GM19025 (cell line): ENCODE data around the gene CSKMT.
"Not testable (repeated sequence)": the region's sequence is repeated elsewhere in the genome, so short reads cannot be mapped to it uniquely, and the experiment has no call there.

ENCODE experiments used
- ATAC-seq: cut with Tn5 transposase; IDR thresholded peaks from one replicate; pipeline ENCODE4 v1.9.1; 2021; ENCODE audit warnings: mild to moderate bottlenecking, low read depth, moderate library complexity; ENCODE audit not compliant: unreplicated experiment

CSKMT gene, protein sequence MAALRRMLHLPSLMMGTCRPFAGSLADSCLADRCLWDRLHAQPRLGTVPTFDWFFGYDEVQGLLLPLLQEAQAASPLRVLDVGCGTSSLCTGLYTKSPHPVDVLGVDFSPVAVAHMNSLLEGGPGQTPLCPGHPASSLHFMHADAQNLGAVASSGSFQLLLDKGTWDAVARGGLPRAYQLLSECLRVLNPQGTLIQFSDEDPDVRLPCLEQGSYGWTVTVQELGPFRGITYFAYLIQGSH

DNA sequence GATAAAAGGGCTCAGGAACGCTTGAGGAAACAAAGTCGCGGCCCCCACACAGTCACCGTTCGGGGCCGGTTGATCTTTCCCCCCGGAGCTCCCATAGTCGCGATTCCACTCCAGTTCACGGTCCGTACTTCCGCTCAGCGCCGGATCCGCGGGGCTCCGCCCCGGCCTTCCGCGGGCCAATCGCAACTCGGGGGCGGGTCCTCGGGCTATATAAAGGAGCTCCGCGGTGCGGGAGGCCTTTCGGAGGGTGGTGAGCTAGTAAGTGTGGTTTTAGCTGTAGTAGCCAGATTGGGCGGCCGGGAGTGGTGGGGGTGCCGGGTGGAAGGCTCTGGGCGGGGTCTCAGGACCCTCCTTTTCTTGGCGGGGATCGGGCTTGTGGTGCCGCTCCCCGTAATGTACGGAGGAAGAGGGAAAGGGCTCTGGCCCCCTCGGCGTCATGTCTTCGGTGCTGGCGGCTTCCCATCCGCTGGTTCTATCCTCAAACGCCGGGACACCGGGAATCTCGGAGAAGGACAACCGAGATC is at the start of gene CSKMT, which contains the start of gene C11orf98:
TSS of gene CSKMT (plus strand) at position 238 of the 524 bp plus-strand sequence. CDS start 568 bp downstream, outside the sequence.
TSS of gene C11orf98 (minus strand) at position 136 of the 524 bp plus-strand sequence. CDS start at position 95, 41 bp downstream.
- ATAC-seq: peak; percentile 87

DNA sequence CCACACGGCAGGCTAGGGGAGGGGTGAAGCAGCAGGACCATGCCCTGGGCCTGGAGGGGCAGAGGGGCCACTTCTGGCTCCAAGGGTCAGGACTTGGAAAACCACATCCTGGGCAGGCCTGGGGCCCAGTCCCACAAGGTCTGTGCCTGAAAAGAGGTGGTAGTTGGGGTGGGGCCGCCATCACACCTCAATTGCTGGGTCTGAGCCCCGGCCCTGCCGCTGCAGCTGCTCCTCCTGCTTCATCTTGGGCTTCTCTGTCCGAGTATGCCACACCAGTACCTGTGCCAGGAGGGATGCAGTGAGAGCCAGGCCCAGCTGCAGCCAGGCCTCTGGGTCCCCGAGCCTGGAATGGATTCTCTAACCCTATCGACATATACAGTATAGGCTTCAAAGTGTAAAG is 49.6 kb upstream of the CSKMT start:
- ATAC-seq: no peak

- not testable (repeated sequence) for ATAC-seq
Observed at GRCh38 chr11:62616957-62617356, 48.2 kb upstream of the CSKMT start.

- ATAC-seq: no peak
Observed at GRCh38 chr11:62621027-62621566, 44.0 kb upstream of the CSKMT start.

DNA sequence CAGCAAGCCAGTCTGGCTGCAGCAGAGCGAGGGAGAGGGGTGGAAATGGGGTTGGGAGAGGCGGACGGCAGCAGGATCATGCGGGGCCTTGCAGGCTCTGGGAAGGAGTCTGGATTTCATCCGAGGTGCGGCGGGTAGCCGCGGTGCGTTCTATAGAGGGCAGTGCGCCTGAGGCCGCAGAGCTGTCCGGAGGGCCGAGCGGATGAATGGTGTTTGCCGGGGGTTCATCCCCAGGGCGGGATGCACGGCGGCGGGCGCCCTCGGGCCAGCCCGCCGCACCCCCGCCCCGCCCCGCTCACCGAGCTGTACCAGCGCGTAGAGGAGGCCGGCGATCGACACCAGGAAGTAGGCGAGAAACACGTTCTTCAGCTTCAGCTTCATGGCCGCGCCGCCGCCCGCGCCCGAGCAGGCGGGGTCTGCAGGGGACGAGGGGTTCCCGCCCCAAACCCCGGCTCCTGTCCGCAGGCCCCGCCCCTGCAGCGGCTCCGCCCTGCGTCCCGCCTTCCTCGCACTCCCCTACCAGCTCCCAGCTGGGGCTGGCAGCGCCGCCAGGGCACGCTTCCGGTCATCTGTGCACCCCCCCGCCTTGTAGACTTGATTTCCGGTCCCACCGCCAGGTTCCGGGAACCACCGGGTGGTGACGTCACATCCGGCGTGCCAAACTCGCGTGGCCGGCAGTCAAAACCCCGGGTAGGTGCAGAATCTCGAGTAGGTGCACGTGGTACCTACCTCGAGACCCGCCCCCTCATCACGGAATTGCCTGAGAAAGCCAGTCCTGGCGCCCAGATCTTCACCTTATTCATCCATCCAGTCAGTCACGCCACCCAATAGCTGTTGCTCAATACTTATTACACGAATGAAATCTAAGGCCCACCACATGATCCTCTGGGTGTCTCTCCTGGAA is 43.3 kb upstream of the CSKMT start, which contains the start of gene B3GAT3:
TSS of gene B3GAT3 (minus strand) at position 420 of the 904 bp plus-strand sequence. CDS start at position 381, 39 bp downstream.
- peak; percentile 96 for ATAC-seq

DNA sequence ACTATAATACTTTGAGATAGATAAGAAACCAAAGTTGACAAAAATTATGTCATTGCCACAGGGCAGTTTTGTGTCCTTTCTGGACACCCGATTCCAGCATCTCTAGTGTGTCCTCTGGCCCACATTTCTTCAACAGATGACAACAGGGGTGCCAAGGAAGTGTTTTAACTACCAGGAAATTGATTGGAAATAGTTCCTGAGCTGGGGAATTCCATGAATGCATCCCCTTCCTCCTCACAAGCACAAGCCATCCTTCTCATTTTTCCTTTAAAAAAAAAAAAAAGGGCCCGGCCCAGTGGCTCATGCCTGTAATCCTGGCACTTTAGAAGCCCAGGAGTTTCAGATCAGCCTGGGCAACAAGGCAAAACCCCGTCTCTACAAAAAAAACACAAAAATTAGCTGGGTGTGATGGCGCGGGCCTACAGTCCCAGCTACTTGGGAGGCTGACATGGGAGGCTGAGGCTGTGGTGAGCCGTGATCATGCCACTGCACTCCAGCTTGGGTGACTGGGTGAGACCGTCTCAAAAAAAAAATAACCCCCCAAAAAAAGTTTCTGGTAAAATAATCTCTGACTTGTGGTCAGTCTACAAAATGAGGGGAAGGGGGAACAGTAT is 42.5 kb upstream of the CSKMT start:
- ATAC-seq: no peak

GRCh38 chr11:62627713-62628112 is 37.4 kb upstream of the CSKMT start:
- ATAC-seq: no peak

DNA sequence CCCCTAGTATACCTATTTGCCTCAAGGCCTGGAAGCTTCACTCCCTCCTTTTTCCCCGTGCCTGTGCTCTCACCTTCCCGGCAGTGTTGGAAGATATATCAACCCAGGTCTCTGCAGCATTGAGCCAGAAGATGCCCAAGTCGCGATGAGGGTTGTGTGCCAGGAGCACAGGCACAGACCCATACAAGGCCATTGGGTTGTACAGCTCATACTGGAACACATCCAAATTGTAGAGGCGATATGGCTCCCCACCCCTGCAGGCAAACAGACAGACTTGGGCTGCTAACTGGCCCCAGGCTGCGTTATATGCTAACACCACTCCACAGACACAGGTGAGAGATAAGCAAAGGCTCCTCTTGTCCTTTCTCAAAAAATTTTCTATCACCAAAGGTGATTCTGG is 32.6 kb upstream of the CSKMT start:
- no peak for ATAC-seq

GRCh38 chr11:62644220-62644619 is 20.9 kb upstream of the CSKMT start:
- ATAC-seq: no peak

DNA sequence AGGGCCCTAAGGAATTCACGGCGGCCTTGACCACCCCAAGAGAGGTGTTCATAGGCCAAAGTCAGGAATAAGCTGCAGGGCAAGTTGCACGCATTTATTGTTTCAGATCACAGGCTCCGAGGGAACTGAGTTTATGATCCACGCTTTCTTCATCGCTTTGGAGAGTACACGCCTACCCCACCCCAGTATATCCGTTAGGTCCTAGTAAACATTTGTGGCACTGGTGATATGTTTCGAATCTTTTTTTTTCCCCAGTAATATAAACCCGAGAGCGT is 19.5 kb upstream of the CSKMT start:
- ATAC-seq: no peak

DNA sequence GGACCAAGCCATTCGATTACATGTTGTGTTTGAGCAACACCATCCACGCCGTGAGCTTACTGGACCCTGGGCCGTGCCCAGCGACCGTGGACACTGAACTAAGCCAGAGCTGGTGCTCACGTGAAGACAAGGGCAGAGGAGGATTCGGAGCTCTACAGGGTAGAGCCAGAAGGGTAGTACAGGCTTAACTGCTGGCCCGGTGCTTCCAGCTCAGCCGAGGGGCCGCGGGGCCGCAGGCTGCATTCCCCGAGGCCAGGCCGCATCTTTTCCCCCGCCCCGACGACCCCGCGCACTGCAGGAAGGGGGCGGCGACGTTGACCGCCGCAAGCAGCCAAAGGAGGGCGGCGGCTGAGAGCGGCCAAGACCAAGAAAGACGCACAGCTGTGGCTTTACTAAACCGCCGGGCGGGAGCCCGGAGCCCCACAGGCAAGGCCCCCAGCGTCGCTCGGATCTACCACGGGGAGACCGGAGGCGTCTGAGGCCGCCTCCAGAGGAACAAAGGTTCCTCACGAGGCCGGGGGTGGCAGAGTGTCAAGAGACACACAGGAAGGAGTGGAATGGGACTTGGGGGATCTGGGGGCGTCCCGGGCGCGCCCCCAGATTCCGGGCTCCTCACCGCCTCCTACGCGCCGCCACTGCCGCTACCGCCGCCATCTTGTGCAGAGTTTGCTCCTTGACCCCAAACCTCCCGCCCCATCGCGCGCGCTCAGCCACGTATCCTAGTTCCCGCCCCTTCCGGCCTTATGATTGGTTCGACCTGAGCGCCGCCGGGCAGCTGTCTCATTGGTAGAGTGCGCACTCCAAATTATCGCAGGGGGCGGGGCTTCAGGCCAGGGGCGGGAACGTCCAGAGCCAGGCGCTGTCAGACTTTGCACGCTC is 18.9 kb upstream of the CSKMT start, which contains the start of gene GANAB:
TSS of gene GANAB (minus strand) at position 668 of the 879 bp plus-strand sequence. CDS start at position 654, 14 bp downstream.
- ATAC-seq: peak; percentile 88

DNA sequence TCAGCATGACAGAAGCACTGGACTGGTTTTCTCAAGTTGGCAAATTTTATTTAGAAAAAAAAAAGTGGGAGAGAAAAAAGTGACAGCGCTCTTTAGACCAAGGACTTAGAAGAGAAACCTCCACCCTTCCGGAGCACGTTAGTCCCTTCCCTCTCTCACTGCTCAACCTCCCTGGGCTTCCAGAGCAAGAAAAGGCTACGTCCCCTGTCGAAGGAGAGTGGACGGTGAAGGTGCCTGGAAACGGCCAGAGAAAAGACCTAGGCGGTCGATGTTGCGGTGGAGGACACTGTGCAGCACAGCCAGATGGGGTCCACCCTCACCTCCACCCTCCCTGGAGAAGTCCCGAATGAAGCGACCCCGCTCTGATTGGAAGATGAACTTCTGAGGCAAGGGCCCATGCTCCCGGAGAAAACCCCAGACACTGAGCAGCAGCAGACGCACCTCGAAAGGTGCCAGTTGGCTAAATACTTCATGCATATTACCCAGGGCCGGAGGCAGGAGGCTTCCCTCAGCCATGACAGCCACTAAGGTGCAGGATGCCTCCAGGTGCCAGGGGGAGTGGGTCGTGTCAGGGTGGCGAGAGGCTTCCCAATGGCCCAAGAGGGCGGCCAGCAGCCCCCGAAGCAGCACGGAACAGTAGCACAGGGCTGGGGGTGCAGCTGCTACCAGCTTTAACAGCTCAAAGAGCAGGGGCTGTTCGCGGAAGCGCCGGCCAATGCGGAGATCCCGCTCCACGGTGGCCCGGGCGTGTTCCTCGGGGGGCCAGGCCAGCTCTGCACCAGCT is 18.1 kb upstream of the CSKMT start:
- no peak for ATAC-seq

DNA sequence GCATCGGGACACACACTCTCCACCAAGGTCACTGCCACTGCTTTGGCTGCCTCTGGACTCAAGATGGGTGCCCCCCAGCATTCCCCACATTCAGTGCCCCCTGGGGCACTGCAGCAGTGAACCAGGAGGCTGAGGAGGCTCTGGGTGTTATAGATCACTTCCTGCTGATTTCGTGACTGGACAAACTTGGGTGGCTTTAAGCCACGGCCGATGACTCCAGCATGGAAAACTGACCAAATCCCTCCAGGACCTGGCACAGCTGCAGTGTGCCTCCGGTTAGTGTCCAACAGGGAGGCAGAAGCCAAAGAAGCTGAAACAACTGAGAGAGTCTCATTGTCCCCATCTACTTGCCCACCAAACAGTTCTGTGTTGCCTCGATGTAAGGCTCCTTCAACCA is 17.5 kb upstream of the CSKMT start:
- ATAC-seq: no peak

DNA sequence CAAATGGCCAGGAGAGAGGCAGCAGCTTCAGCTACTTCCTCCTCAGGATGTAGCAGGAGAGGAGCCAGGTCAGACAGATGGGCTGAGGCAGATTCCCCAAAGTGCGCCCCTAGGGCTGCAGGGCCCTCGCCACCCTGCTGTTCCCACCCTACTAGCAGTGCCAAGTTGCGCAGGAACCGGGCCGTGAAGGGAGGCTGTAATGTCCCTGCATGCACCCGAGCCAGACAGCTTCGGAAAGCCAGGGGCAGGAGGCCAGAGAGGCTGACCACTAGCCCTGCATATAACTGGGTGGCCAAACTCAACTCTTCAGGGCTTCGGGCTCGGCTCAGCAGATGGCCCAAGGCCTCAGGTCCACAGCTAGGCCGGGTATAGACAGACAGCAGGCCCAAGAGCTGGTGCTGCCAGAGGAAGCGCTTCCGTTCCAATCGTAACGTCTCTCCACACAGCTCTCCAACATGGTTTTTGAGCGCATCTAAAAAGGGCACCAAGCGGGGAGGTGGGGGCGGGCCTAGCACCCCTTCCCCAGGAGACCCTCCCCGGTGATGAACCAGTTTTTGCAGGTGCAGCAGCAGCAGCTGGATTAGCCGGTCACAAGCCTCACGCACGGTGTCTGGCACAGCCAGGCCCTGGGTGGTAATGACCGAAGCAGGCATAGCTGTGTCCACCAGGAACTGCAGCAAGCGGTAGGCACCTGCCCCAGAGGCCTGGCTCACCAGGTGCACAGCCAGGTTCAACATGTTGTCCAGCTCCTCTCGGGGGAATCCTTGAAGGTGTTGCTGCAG is 16.7 kb upstream of the CSKMT start:
- no peak for ATAC-seq

GRCh38 chr11:62648967-62649364 is 16.1 kb upstream of the CSKMT start:
- no peak for ATAC-seq

- no peak for ATAC-seq
Observed at GRCh38 chr11:62649486-62649885, 15.6 kb upstream of the CSKMT start.

- not testable (repeated sequence) for ATAC-seq
Observed at GRCh38 chr11:62650283-62650682, 14.8 kb upstream of the CSKMT start.
